GM18511 (cell line): ENCODE results near the gene NUDT3.
A peak's percentile ranks its signal among the peaks of the same experiment; 100 is the strongest.

ENCODE experiments used
- ATAC-seq: cut with Tn5 transposase; IDR thresholded peaks from one replicate; pipeline ENCODE4 v1.9.1; 2021; ENCODE audit warnings: mild to moderate bottlenecking, moderate library complexity; ENCODE audit not compliant: unreplicated experiment

The NUDT3 gene

DNA sequence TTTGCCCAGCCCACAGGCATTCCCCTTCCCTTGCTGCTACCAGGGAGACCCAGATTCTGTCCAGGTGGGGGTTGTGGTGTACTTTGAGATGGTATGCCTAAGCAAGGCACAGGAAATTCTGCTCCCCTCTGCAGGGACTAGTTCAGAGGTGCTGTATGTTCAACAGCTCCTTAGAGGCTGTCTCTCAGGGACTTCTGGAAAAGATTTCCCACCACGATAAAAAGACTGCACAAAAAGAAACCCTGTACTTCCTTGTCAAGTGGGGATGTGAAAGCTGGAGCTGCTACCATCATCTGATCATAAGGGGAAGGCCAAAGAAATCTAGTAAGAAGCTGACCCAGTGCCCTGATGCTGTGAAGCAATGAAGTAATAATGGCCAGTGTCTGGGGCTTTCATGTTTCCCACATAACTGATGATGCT is 92.1 kb downstream of the NUDT3 start:
- no peak for ATAC-seq

DNA sequence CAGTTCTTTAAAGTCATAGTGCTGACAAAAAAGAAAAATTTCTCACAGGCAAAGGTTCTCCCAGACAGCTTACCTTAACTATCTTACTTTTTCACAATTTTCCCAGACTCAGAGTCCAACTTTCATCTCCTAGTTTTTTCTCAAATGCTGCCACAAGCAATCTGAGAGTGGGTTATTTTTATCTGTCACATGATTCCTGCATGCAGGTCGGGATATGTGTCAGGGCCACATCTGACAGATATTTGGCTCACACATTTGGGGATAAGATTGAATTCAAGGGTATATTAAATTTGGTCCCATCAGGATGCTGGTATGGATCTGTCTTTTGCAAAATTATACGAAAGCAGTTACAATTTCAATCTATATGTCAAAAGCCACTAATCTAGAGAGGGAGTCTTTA is 93.5 kb downstream of the NUDT3 start:
- ATAC-seq = no peak

DNA sequence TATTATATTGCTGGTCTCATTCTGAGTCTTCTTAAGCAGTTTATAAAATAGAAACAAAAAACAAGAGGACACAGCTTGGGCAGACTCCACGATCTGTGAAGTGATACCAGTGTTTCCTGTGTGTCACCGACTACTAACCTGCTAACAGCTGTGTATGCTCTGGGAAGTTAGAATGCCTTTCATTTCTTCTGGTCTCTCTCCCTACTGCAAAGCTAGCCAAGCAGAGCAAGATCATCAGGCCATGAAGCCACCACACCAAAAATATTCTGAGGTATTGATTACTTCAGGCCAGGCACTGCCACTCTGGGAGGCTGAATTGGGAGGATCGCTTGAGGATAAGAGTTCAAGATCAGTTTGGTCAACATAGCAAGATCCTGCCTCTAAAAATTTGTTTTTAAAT is 96.7 kb downstream of the NUDT3 start:
- peak; percentile 89 for ATAC-seq

DNA sequence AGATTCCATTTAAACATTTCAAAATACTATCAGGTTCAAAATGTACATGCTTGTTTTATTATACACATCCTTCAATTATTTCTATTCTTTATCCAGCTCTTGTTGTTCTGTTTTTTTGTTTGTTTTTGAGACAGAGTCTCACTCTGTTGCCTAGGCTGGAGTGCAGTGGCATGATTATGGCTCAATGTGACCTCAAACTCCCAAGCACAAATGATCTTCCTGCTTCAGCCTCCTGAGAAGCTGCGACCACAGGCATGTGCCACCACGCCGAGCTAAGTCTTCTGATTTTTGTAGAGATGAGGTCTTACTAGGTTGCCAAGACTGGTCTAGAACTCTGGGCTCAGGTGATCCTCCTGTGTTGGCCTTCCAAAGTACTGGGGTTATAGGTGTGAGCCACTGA is 99.5 kb downstream of the NUDT3 start:
- ATAC-seq = no peak

GRCh38 chr6:34289137-34289536 is 103.3 kb downstream of the NUDT3 start:
- ATAC-seq = no peak

DNA sequence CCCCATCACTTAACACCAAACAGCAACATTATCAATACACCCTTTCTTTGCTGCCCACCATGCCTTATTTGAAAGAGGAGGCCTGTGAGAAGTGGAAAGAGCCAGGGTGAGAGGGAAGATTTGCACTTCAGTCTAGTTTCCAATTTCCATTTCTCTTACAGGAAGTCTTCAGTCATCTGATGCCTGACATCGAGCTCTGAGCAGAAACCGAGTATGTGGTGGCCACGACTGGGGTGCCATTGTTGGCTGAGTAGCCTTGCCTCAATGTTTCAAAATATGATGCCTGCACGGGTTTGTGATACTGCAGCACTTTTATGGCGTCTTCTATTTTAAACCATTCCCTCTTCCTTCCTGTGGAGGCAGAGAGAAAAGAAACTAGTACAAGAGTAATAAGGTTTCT is 103.9 kb downstream of the NUDT3 start:
- ATAC-seq = no peak

- ATAC-seq = no peak
Measured at GRCh38 chr6:34285448-34286164, 106.9 kb downstream of the NUDT3 start.

GRCh38 chr6:34284563-34285447 is 107.7 kb downstream of the NUDT3 start:
- ATAC-seq = no peak

GRCh38 chr6:34281702-34282334 is 110.7 kb downstream of the NUDT3 start:
- no peak for ATAC-seq

DNA sequence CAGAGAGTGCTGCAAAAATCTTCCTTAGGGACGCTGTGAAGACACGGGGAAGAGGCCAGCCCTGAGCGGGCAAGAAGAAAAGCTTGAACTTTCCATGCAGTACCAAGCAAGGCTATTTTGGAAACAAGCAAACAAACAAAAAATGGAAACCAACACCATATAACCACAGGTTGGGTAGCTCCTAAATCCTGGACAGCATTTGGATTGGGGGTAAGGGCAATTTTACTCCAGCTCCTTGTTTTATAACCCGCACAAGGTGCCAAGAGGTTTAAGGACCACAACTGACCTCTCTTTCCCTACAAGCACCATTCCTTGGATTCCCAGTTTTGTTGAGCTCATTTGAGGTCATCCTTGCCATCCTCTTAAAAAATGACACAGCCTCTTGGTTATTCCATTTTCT is 112.3 kb downstream of the NUDT3 start:
- ATAC-seq = no peak

DNA sequence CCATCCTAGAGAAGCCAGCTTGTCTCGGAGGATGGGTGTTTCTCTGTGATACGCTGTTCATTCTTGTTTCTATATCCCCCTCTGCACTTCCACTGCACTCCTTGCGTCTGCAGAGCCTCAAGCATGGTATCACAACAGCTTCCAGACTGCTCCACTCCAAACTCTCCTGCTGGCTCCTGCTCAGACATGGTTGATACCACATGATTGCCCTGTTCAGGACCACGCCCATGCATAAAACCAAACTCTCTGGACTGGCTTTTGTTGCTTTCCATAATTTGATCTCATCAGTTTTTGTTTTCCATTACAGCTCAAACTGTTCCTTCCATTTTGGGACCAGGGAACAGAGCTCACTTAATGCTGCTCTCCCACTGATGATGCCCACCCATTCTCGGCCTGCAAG is 113.6 kb downstream of the NUDT3 start:
- no peak for ATAC-seq

DNA sequence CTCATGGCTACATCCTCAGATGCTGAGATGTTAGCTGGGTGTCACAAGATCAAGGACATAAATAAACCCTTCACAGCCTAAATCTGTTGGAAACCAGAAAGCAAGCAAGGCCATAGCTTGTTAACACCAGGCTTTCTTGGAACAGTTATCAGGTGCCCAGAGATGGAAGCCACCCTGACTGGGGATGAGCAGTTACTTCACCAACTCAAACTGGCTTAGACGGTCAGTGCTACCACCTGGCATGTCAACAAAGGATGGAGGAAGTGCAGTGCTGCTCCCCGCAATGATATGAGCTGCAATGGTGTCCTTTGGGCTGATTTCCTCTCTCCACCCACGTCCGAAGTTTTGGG is 114.7 kb downstream of the NUDT3 start:
- ATAC-seq = no peak

DNA sequence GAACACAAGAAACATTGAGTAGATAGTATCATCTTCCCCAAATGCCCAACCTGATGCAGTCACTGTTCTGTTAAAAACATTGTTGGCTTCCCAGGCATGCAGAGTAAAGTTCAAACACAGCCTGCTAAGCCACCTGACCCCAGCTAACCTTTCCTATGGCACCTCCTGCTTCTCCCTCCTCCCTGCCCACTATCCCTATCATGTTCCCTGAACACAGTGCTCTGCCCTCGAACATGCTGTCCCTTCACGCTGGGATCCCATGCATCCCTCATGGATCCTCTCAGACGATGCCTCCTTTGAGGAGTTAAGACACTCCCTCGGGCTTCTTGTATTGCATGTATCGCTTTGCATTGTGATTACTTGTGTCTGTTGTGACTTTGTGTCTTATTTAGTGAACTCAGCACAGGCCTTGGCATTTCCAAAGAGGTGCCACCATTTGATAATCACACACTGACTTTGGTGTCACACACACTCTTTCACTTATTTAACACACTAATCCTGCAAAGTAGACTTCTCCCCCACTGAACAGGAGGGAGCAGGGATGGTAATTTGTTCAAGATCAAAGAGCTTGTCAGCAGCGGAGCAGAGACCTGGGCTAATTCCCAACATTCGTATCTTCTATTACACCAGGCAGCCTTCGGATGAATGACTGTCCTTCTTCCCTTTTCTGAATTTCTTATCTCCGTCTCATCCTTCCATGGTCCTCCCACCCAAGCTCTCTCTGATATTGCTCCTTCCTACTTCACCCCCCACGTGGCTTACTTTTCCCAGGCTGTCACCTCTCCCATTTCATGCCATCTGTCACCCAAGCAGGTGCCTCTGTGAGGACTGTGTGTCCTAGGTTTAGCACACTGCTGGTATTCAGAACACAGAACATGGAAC is 115.3 kb downstream of the NUDT3 start:
- no peak for ATAC-seq

DNA sequence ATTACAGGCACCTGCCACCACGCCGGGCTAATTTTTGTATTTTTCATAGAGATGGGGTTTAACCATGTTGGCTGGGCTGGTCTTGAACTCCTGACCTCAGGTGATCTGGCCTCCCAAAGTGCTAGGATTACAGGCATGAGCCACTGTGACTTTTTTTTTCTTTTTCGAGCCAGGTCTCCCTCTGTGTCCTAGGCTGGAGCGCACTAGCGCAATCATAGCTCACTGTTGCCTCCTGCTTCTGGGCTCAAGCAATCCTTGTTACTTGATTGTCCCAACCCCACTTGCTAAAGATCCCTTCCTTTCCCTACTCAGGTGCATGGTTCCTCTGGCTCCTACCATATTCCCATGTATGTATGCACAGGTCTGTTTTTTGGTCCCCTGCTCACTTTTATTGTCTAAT is 116.3 kb downstream of the NUDT3 start:
- no peak for ATAC-seq

DNA sequence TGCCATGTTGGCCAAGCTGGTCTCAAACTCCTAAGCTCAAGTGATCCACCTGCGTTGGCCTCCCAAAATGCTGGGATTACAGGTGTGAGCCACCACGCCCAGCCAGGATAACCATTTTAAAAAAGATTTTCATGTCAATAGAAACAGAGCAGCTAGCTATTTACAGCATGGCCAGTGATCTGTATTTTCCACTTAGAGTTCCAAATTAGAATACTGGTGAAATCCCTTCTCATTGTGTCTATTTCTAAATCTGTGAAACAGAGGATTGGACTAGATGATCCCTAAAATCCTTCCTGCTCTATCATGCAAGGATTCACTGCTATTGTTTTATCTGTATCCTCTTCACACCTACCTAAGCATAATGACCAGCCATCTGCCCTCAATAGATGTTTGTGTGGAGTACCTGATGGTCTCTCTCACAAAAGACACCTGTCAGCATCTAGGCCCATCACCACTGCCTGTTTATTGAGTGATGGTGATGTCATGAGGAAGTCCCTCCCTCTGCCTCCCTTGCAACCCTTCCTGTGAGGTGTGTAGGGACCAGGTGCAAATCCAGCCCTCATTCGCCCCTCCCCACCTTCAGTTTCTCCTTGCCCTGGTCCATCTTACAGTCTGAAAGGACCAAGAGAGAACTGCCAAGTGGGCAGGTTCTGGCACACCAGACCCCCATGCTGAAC is 117.2 kb downstream of the NUDT3 start:
- no peak for ATAC-seq

DNA sequence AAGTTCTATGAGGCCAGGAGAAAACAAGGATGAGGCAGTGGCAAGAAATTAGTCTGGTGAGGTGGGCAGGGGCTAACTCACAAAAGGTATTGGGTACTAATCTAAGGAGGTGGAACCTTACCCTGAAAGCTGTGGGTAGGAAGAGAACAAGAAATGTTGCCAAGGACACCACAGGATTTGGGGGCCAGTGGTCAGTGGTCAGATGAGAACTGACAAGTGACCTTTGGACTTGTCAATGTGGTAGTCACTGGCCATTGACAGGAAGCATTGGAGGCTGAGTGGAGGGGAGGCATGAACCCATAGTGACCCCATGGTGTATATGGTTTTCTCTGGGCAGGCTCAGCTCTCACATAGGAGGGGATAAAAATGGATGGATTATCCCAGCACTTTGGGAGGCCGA is 118.3 kb downstream of the NUDT3 start:
- no peak for ATAC-seq

DNA sequence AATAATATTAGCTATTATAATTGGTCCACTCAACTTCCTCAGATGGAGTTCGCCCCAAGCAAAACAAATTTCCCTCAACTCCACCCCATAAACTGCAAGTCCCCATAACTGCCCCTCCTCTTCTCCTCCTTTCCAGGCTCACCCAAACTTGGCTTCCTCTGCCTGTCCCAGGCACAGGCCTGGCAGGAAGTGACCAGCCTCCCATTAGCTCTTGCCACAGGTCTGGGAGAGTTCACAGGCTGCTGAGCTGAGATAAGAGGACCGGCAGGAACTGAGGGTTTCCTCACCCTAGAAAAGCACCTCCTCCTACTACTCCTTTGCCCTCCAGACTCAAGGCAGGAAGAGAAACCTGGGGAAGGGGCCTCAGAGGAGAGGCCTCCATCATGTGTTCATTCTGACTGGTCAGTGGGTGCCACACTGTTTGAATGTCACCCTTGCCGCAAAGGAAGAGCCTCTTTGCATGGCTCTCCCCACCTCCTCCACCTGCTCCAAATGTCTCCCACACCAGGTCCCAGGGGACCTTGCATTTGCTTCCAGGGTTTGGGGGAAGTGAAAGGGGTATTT is 119.1 kb downstream of the NUDT3 start:
- no peak for ATAC-seq

- ATAC-seq = no peak
Measured at GRCh38 chr6:34272013-34272926, 120.2 kb downstream of the NUDT3 start.
